HG03460 (cell line): Measurements from ENCODE around the gene SWT1.
"Not testable (repeated sequence)": the region's sequence is repeated elsewhere in the genome, so short reads cannot be mapped to it uniquely, and the experiment has no call there.

ENCODE experiments used
- ATAC-seq: cut with Tn5 transposase; IDR thresholded peaks from one replicate; pipeline ENCODE4 v1.9.1; 2021; ENCODE audit not compliant: unreplicated experiment

The SWT1 gene

DNA sequence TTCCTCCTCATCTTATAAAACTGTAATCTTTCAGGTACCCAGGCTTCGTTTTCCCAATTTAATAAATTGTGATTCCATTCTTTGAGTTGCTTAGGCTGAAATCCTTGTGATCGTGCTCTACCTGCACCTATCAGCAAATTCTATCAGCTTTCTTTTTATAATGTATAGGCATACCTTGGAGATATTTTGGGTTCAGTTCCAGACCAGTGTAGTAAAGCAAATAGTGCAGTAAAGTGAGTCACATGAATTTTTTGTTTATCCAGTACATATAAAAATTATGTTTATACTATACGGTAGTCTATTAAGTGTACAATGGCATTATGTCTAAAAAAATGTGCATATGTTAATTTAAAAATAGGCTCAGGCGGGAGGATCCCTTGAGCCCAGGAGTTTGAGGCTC, 5.5 kb downstream of the SWT1 start:
- ATAC-seq = no peak

DNA sequence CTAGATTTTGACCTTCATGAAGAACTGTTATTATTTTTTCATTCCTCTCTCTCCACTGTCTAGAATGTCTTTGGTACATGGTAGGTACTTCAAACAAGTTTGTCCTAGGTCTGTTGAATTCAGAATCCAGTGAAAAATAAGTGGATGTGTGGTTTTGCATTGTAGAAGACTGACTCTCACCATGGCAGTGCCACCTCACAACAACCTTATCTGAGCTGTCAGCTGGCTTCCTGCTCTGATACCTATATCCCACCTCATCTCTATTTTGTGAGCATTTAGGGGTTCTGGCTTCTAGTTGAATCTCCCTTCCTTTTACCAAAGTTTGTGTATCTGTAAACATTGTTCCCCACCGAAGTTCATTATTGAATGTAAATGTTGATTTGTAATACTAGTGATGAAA, 9.1 kb downstream of the SWT1 start:
- ATAC-seq = no peak

DNA sequence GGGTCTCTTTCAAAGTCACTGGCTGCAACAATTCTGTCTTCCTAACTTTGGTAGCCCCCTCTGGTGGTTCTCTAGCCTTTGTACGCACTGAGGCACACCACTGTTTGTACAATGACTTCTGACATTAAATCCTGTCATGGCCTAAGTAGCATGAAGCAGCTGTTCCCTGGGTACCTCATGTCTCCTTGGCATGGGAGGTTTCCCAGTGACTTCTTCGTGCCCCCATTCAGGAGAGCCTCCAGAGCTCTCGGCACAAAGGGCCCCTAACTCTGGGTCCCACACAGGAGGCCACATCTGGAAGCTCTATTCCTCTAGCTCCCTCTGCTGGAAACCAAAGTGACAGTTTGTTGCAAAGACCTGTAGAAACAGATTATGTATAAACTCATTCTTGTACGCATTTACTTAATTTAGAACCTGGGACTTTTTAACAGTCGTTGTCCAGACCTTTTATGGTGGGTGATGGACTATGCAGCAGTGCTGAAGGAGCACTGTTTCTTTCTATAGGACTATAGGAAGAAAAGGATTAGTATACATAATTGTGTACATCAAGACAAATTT, 13.4 kb downstream of the SWT1 start:
- peak; percentile 86 for ATAC-seq

DNA sequence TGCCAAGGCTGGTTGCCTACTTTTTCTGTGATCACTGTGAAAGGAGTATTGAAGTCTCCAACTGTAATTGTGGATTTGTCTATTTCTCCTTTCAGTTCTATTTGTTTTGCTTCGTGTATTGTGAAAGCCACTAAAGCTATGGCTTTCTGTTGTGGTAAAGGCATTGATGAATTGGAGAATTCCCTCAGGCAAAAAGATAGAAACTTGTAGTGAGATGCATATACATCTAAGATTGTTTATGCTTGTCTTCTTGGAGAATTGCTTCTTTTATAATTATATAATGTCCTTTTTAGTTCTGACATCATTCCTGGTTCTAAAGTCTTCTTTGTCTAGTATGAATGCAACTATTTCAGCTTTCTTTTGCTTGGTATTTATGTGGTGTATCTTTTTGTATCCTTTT, 36.8 kb downstream of the SWT1 start:
- ATAC-seq = no peak

DNA sequence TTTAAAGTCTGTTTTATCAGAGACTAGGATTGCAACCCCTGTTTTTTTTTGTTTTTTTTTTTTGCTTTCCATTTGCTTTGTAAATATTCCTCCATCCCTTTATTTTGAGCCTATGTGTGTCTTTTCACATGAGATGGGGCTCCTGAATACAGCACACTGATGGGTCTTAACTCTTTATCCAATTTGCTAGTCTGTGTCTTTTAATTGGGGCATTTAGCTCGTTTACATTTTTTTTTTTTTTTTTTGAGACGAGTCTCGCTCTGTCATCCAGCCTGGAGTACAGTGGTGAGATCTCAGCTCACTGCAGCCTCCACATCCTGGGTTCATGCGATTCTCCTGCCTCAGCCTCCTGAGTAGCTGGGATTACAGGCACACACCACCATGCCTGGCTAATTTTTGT, 41.7 kb downstream of the SWT1 start:
- ATAC-seq = not testable (repeated sequence)

DNA sequence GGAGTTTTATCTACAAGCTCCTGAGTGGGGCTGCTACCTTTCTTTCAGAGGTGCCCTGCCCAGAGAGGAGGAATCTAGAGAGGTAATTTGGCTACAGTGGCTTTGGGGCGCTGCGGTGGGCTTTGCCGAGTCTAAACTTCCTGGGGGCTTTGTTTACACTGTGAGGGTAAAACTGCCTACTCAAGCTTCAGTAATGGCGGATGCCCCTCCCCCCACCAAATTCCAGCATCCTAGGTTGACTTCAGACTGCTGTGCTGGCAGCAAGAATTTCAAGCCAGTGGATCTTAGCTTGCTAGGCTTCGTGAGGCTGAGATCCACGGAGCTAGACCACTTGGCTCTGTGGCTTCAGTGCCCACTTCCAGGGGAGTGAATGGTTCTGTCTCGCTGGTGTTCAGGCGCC, 43.9 kb downstream of the SWT1 start:
- no peak for ATAC-seq

DNA sequence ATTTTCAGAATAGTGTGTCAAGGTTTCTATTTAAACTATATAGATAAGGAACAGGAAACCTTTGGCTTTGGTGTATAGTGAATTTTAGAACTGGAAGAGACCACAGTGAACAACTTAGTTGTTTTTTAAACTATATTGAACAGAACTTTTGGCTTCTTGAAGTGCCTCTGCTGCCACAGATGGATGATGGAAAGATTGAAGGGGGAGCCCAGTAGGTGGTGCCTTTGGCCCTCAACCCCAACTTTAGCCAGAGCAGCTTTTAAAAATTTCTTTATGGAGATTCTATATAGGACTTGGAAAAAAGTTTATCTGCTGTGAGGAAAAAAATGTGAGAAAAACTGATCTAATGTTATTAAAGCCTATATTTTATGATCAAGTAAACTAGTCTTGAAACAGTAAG, 50.2 kb downstream of the SWT1 start:
- no peak for ATAC-seq

DNA sequence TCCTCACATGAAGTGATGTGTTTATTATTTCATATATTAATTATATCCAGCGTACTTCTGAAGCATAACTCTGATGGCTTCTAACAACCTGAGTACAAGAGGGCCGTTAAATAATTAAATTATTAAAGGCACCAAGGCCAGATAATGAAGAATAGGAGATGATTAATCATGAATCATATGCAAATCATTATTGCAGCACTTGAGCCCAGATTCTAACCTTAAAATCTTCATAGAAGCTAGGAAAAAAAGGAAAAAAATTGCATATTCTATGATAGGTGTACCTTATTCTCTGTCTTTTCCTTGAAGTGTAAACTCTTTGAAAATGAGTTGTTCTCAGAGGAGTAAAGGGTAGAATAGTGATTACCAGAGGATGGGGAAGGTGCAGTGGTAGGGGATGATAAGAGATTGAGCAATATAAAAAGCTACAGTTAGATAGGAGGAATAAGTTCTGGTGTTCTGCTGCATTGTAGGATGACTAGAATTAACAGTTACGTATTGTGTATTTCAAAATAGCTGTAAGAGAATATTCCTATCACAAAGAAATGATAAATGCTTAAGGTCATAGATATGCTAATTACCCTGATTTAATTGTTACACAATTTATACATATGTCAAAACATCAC, 51.1 kb downstream of the SWT1 start:
- ATAC-seq = no peak

DNA sequence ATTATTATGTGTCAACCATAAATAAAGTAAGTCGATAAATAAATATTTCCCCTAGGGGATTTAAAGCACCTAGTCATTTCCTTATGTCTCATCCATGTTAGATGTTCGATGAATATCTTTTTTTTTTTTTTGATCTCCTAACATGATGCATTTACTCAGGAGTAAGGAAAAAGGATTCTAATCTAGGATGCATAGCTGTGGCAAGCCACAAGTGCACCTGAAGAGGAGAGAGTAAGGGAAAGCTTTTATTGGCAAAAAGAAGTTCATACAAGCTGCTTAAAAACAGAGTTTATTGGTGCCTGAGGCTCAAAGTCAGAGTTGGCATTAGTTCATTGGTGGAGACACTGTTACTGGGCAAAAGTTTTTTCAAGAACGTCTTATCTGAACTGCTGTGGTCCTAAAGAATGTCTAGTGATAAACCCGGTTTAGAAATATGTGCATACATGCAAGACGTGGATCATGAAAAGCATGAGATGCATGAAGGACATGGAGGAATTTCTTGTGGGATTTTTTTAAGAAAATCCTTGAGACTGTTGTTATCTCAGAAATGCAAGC, 51.7 kb downstream of the SWT1 start:
- ATAC-seq = no peak

DNA sequence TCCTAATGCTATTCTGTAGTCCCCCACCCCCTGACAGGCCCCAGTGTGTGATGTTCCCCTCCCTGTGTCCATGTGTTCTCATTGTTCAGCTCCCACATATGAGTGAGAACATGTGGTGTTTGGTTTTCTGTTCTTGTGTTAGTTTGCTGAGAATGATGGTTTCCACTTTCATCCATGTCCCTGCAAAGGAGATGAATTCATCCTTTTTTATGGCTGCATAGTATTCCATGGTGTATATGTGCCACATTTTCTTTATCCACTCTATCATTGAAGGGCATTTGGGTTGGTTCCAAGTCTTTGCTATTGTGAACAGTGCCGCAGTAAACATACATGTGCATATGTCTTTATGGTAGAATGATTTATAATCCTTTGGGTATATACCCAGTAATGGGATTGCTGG, 52.4 kb downstream of the SWT1 start:
- not testable (repeated sequence) for ATAC-seq

DNA sequence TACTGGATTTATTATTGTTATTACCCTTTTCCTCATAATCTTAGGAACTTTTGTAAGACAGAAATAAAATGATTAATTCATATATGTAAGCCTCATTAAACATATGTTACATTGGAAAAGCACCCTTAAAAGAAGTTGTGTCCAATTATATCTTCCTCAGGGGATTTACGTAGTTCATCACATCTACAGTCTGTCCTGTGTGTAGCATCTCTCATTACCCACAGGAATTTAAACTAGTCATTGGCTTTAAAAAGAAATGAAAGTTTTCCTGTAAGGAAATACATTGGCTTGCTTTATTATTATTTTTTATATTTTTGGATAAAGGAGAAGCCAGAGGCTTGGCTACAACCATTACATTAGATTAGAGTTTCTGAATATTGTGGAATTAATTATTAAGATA, 56.1 kb downstream of the SWT1 start:
- ATAC-seq = no peak

DNA sequence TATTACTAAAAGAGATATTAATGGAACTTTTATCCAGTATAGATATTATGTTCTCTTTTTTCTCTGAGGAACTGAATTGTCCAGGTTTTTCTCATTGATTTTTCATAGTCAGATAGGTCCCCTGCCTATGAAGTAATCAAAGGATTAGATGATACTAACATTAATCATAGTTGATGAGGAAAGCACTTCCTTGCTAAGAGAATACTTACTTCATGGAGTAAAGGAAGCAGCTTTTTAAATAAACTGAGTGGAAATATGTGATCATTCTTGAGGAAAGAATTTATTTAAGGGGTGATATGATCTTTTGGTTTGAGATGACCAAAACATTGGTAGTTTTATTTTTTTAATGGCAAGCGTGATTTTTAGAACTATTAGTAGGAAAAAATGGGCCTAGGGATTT, 58.9 kb downstream of the SWT1 start:
- no peak for ATAC-seq

DNA sequence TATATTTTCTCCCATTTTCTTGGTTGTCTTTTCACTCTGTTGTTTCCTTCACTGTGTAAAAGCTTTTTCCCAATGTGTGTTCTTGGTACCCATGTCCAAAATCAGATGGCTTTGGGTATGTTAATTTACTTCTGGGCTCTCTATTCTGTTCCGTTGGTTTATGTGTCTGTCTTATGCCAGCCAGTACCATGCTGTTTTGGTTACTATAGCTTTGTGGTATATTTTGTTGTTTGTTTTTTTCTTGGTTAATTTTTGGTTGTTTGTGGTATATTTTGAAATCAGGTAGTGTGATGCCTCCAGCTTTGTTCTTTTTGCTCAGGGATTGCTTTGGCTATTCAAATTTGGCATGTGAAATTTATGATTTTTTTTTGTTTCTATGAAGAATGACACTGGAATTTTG, 67.2 kb downstream of the SWT1 start:
- no peak for ATAC-seq

DNA sequence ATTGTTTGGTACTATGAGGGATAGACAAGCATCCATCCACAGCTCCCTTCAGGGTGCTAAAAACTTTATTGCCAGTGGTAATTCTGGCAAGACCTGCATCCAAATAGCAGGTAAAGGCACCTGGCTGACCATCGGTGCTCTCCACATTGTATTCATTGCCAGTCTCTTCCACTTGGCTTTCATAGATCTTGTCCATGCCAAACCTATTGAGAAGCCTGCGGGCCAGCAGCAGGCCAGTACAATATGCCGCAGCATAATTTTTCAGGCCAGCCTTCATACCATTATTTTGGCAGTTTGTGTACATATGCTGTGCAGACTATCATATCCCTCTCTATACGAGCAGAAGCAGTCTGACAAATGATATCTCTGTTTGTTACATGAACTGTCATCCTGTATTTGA, 70.2 kb downstream of the SWT1 start:
- ATAC-seq = no peak

DNA sequence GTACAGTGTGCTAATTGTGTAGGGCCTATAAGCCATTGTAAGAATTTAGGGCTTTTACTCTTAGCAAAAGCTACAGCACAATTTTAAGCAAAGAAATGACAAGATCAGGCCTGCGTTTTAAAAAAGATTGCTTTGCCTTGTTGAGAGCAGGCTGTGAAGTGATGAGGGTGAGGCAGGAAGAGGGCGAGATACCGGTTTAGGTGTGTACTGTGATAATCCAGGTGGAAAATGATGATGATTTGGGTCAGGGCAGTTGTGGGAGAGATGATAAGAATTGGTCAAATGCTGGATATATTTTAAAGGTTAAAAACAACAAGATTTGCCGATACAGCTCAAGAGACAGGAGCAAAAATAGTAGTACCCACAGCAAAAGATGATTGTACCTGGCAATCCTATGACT, 72.0 kb downstream of the SWT1 start:
- no peak for ATAC-seq

DNA sequence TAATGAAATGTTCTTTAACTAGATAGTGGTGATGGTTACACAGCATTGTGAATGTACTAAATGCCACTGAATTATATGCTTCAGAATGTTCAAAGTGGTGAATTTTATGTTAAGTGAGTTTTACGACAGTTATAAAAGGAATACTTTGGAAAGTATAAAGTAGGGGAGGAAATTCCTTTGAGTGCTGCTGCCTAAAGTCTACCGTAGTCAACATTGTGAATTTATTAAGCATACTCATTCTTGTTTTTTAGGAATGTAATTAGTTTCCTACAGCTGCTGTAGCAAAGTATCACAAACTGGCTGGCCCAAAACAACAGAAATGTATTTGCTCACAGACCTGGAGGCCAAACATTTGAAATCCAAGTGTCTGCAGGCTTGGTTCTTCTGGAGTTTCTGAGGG, 73.0 kb downstream of the SWT1 start:
- ATAC-seq = no peak

DNA sequence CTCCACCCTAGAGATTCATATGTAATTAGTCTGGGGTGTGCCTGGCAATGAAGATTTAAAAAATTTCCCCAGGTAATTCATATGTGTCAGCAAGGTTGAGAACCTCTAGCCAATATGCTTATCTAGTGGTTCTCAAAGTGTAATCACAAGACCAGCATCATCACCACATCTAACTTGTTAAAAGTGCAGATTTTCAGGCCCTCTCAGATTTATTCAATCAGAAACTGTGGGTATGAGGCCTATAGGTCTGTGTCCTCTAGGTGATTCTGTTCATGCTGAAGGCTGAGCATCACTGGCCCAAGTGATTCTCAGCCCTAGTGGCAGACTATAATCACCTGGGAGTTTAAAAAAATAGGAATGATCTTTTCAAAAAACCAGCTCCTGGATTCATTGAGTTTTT, 75.9 kb downstream of the SWT1 start:
- no peak for ATAC-seq

DNA sequence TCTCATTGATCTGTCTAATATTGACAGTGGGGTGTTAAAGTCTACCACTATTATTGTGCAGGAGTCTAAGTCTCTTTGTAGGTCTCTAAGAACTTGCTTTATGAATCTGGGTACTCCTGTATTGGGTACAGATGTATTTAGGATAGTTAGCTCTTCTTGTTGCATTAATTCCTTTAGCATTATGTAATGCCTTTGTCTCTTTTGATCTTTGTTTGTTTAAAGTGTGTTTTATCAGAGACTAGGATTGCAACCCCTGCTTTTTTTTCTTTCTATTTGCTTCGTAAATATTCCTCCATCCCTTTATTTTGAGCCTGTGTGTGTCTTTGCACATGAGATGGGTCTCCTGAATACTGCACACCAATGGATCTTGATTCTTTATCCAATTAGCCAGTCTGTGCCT, 77.2 kb downstream of the SWT1 start:
- not testable (repeated sequence) for ATAC-seq

DNA sequence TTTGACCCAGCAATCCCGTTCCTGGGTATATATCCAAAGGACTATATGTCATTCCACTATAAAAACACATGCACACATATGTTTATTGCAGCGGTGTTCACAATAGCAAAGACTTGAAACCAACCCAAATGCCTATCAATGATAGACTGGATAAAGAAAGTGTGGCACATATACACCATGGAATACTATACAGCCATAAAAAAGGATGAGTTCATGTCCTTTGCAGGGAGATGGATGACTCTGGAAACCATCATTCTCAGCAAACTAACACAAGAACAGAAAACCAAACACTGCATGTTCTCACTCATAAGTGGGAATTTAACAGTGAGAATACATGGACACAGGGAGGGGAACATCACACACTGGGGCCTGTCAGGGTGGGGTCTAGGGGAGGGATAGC, 80.2 kb downstream of the SWT1 start:
- ATAC-seq = not testable (repeated sequence)

DNA sequence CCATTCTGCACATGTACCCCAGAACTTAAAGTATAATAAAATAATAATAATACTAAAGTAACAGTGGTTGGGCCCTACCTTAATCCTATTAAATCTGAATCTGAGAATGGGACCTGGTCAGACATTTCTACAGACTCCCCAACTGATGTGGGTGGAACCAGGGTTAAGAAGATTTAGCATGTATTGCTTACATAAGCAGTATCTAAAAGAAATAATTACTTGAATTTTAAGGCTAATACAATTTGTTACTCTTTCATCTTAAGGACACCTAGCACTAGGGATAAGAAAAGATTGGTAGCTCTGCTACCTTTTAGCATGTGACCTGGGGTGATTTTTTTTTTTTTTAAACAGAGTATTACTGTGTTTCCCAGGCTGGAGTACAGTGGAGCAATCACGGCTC, 80.7 kb downstream of the SWT1 start:
- ATAC-seq = no peak

DNA sequence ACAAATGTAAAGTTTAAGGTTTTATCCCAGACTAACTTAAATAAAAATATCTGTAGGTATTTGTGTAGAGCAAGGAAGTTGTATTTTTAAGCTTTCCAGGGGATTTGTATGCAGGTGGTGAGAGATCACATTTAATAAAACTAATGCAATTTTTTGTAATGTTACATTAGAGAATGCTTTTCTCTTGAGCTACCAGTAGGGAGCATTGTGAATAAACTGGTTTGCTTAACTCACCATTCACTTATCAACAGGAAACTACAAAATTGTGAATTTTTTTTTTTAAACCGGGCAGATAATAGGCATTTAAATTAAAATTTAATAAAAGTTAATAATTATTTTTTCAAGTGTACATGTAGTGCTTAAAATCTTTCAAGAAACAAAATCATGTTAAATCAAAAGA, 81.5 kb downstream of the SWT1 start:
- no peak for ATAC-seq

DNA sequence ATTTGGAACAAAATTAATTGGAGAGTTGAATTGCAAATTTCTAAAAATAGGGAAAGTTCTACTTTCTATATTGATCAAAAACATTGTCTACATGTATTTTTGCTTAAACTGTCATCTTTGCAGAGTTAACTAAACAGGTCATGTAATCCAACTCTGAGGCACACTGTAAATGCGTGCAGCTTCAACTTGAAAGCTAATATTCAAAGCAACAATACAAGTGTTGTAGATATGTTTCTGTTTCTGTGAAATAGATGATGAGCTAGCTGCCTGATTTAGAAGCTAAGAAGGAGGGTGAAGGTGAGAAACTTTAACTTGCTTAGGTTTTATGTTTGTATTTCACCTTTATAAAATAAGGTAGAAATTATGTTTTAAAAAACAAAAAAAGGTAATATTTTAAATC, 82.9 kb downstream of the SWT1 start:
- no peak for ATAC-seq

DNA sequence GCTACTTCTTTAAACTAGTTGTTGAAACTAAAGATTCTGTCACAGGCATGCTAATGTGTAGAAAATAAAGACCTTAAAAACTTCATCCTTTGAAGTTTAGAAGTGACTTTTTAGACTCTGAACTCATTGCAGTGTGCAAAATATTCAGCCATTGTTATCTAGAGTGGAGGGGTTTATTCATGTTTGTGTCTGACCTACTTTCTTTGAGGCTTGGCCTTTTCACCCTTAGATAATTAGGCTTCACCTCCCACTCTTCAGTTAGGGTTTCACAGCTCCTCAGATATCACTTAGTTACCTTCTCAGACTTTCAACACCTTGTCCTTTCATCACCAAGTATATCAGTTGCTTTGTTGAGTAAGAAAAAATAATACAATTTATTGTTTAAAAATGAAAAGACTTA, 84.2 kb downstream of the SWT1 start:
- ATAC-seq = no peak
